Gastrocnemius medialis (tissue), 4 donors: ENCODE measurements around the gene PRSS23. TPM values are rescaled to one million over a fixed set of nuclear protein-coding genes. Genes with fewer than 3 reads are reported as not detected.

ENCODE experiments used
- ATAC-seq, 2 donors: fragments of 150-250 bp; one replicate each; pipeline ENCODE4 v1.9.1; 2016
- DNase-seq, 2 donors: peaks; one replicate each; pipeline ENCODE4 v3.0.0-alpha.2; 2019
- H3K27ac ChIP-seq, 4 donors: fragments of 200-600 bp; sonication (generic); 1 replicate in 1 of 4; 2 replicates in 3 of 4; pipeline ENCODE4 v1.5.1; 2016 to 2018; ENCODE audit warnings: mild to moderate bottlenecking in 2 of 4, moderate library complexity in 1 of 4
- H3K27me3 ChIP-seq, 3 donors: fragments of 200-600 bp; sonication (generic) in 2 of 3; 1 replicate in 1 of 3; 2 replicates in 2 of 3; pipeline versions ENCODE4 v1.5.1 to v1.6.0; 2016 to 2019; ENCODE audit warnings: mild to moderate bottlenecking in 1 of 3, moderate library complexity in 1 of 3
- H3K36me3 ChIP-seq, 2 donors: fragments of 200-600 bp; sonication (generic) in 1 of 2; one replicate each; pipeline ENCODE4 v1.5.1; 2017 to 2018
- H3K4me1 ChIP-seq, 2 donors: fragments of 200-600 bp; sonication (generic) in 1 of 2; one replicate each; pipeline ENCODE4 v1.5.1; 2016 to 2017; ENCODE audit warnings: mild to moderate bottlenecking in 2 of 2
- H3K4me3 ChIP-seq, 4 donors: fragments of 200-600 bp; sonication (generic) in 3 of 4; 1 replicate in 1 of 4; 2 replicates in 3 of 4; pipeline ENCODE4 v1.5.1; 2016 to 2019; ENCODE audit warnings: mild to moderate bottlenecking in 2 of 4
- H3K9me3 ChIP-seq, 3 donors: fragments of 200-600 bp; sonication (generic) in 2 of 3; 1 replicate in 1 of 3; 2 replicates in 2 of 3; pipeline ENCODE4 v1.5.1; 2016 to 2019
- CTCF ChIP-seq, 5 experiments: fragments of 450-650 bp in 3 of 5; fragments of 200-600 bp in 2 of 5; sonication (generic) in 2 of 5; IDR thresholded peaks in 4 of 5; conservative IDR thresholded peaks in 1 of 5; 1 replicate in 4 of 5; 2 replicates in 1 of 5; pipeline ENCODE4 v1.5.1; 2016 to 2019; ENCODE audit warnings: antibody characterized with exemption in 5 of 5, mild to moderate bottlenecking in 3 of 5, moderate library complexity in 3 of 5
- POLR2A ChIP-seq, 2 donors: fragments of 450-650 bp; IDR thresholded peaks; one replicate each; pipeline ENCODE4 v1.6.1; 2017; ENCODE audit warnings: antibody characterized with exemption in 2 of 2, mild to moderate bottlenecking in 2 of 2, moderate library complexity in 2 of 2
- in situ Hi-C, 4 donors: fragments of 200-750 bp; cut with MboI; loops; one replicate each; pipeline versions ENCODE4 v1.15.0 to v1.8.0; 2017; ENCODE audit warnings: low sequenced_read_pairs in 4 of 4
- intact Hi-C: fragments of 100-400 bp; cut with DNase I; formaldehyde crosslinking; loops from one replicate; pipeline ENCODE4 v1.15.1; 2023; ENCODE audit warnings: low total_unique reads
- total RNA-seq, 4 donors: library from RNA; depleted of rRNA; stranded (reverse); fragments of >200 nt; gene quantifications; one replicate each; pipeline versions ENCODE4 v1.1.0 to v1.2.3, GENCODE V29; 2016

Gene PRSS23
- total RNA-seq, 4 donors from 2014 or later = 2.4 to 12.2 (median 7.1) TPM

GRCh38 chr11:86760577-86760976 lies 39.8 kb upstream of the PRSS23 start:
- no peak overlapping the region for H3K27ac ChIP-seq
- no peaks in the 10 kb centered on the region for H3K4me1 ChIP-seq
- TF ChIP-seq POLR2A (IDR thresholded peaks at IDR 0.05) = no peak
- TF ChIP-seq CTCF (IDR thresholded peaks at IDR 0.05 in 4 of 5, conservative IDR thresholded peaks at IDR 0.05 in 1 of 5) = no peak
- intact Hi-C loops = no loop called here
- H3K27me3 ChIP-seq = no peaks in the 10 kb centered on the region
- no peaks in the 10 kb centered on the region for H3K36me3 ChIP-seq
- no peak for ATAC-seq
- no peak for DNase-seq
- H3K4me3 ChIP-seq = no peak overlapping the region
- in situ Hi-C loops = no loop called here
- no peaks in the 10 kb centered on the region for H3K9me3 ChIP-seq

GRCh38 chr11:86761978-86762377 lies 38.4 kb upstream of the PRSS23 start:
- no peak for ATAC-seq
- no peak for DNase-seq
- no peaks in the 10 kb centered on the region for H3K9me3 ChIP-seq
- no peaks in the 10 kb centered on the region for H3K4me1 ChIP-seq
- no peak for TF ChIP-seq POLR2A (IDR thresholded peaks at IDR 0.05)
- no peak for TF ChIP-seq CTCF (IDR thresholded peaks at IDR 0.05 in 4 of 5, conservative IDR thresholded peaks at IDR 0.05 in 1 of 5)
- intact Hi-C loops (no loop called here), in situ Hi-C loops (no loop called here)
- H3K27me3 ChIP-seq = no peaks in the 10 kb centered on the region
- H3K27ac ChIP-seq = no peak overlapping the region
- no peaks in the 10 kb centered on the region for H3K36me3 ChIP-seq
- H3K4me3 ChIP-seq = no peak overlapping the region

GRCh38 chr11:86765203-86765602 lies 35.1 kb upstream of the PRSS23 start:
- no peak for ATAC-seq
- Histone ChIP-seq H3K9me3 (no peaks in the 10 kb centered on the region), H3K4me3 (no peak overlapping the region), H3K27me3 (no peaks in the 10 kb centered on the region), H3K4me1 (peaks cover 9 to 10% of the 10 kb centered on the region in 2 donors), H3K36me3 (no peaks in the 10 kb centered on the region), H3K27ac (no peak overlapping the region)
- no peak for DNase-seq
- in situ Hi-C loops = no loop called here
- no peak for TF ChIP-seq CTCF (IDR thresholded peaks at IDR 0.05 in 4 of 5, conservative IDR thresholded peaks at IDR 0.05 in 1 of 5)
- TF ChIP-seq POLR2A (IDR thresholded peaks at IDR 0.05) = no peak
- intact Hi-C loops = no loop called here

- H3K27me3 ChIP-seq = no peaks in the 10 kb centered on the region
These were observed 34.5 kb upstream of the PRSS23 start for GRCh38 chr11:86765878-86766277.

More at GRCh38 chr11:86765878-86766277, 34.5 kb upstream of the PRSS23 start:
- intact Hi-C loops = no loop called here
- H3K36me3 ChIP-seq = no peaks in the 10 kb centered on the region
- H3K9me3 ChIP-seq = no peaks in the 10 kb centered on the region
- no peak for DNase-seq
- peaks cover 9 to 10% of the 10 kb centered on the region in 2 donors for H3K4me1 ChIP-seq
- ATAC-seq = no peak
- no peak overlapping the region for H3K27ac ChIP-seq
- no peak overlapping the region for H3K4me3 ChIP-seq
- in situ Hi-C loops = no loop called here
- TF ChIP-seq CTCF (IDR thresholded peaks at IDR 0.05 in 4 of 5, conservative IDR thresholded peaks at IDR 0.05 in 1 of 5) = no peak
- TF ChIP-seq POLR2A (IDR thresholded peaks at IDR 0.05) = no peak
